HEK293 (cell line): Measurements from ENCODE around the gene EDA.

ENCODE experiments used
- CTCF ChIA-PET: fragments of 350-600 bp; formaldehyde crosslinking; extraction: SDS; loops from one replicate; lab custom pipeline; 2021; ENCODE audit warnings: antibody characterized with exemption; lab: Yijun Ruan, JAX
- POLR2A ChIA-PET: fragments of 300-600 bp; formaldehyde crosslinking; extraction: SDS; loops from one replicate; lab custom pipeline; 2020; ENCODE audit warnings: antibody characterized with exemption, inconsistent platforms; lab: Yijun Ruan, JAX
- H3K27ac ChIP-seq: fragments of 200-500 bp; sonication (Bioruptor generic); 2 replicates; pipeline ENCODE4 v1.5.1; 2014; ENCODE audit warnings: low read depth, low read length, control low read depth, inconsistent platforms; ENCODE audit errors: extremely low read depth
- H3K36me3 ChIP-seq, 2 experiments: fragments of 200-500 bp in 1 of 2; sonication (Bioruptor generic) in 1 of 2; 1 replicate in 1 of 2; 2 replicates in 1 of 2; pipeline ENCODE4 v1.5.1; 2014 to 2017; ENCODE audit warnings: inconsistent platforms in 2 of 2, low read length in 2 of 2; ENCODE audit not compliant: control insufficient read depth in 2 of 2, insufficient read depth in 1 of 2
- H3K4me1 ChIP-seq: fragments of 200-500 bp; sonication (Bioruptor generic); 2 replicates; pipeline ENCODE4 v1.5.1; 2014; ENCODE audit warnings: mild to moderate bottlenecking, low read length, inconsistent platforms; ENCODE audit not compliant: control insufficient read depth, insufficient read depth
- H3K4me3 ChIP-seq: 2 replicates; pipeline ENCODE4 v1.5.1; 2011; ENCODE audit warnings: low read depth, mild to moderate bottlenecking, control low read depth, low read length, moderate library complexity
- H3K9me3 ChIP-seq: fragments of 200-500 bp; sonication (Bioruptor generic); 2 replicates; pipeline ENCODE4 v1.5.1; 2014; ENCODE audit warnings: low read depth, low read length, inconsistent platforms; ENCODE audit not compliant: control insufficient read depth, insufficient read depth
- GLI2 ChIP-seq: fragments of 450-650 bp; formaldehyde crosslinking; IDR thresholded peaks from 2 replicates; pipeline ENCODE4; 2017; ENCODE audit warnings: missing biosample characterization, missing genetic modification characterization, low read depth, borderline replicate concordance
- REPIN1 ChIP-seq: fragments of 450-650 bp; formaldehyde crosslinking; IDR thresholded peaks from 2 replicates; pipeline ENCODE4 v1.5.1; 2017; ENCODE audit warnings: missing biosample characterization, missing genetic modification characterization, low read depth
- SP2 ChIP-seq: fragments of 450-650 bp; formaldehyde crosslinking; IDR thresholded peaks from 2 replicates; pipeline ENCODE4 v1.5.1; 2016; ENCODE audit warnings: missing biosample characterization, missing genetic modification characterization
- SP3 ChIP-seq: fragments of 450-650 bp; formaldehyde crosslinking; IDR thresholded peaks from 2 replicates; pipeline ENCODE4 v1.5.1; 2016; ENCODE audit warnings: missing biosample characterization, missing genetic modification characterization
- TRIM28 ChIP-seq: IDR thresholded peaks from 2 replicates; pipeline ENCODE4 v1.6.1; 2011; ENCODE audit warnings: low read length, control low read depth, borderline replicate concordance
- ZBTB21 ChIP-seq: fragments of 450-650 bp; formaldehyde crosslinking; IDR thresholded peaks from 2 replicates; pipeline ENCODE4 v1.5.1; 2017; ENCODE audit warnings: missing biosample characterization, missing genetic modification characterization
- ZFHX2 ChIP-seq: fragments of 450-650 bp; formaldehyde crosslinking; conservative IDR thresholded peaks from 2 replicates; pipeline ENCODE4 v1.5.1; 2016; ENCODE audit warnings: missing biosample characterization, missing genetic modification characterization
- ZIC2 ChIP-seq: fragments of 450-650 bp; formaldehyde crosslinking; IDR thresholded peaks from 2 replicates; pipeline ENCODE4 v1.5.1; 2016; ENCODE audit warnings: missing biosample characterization, missing genetic modification characterization
- ZNF121 ChIP-seq: fragments of 450-650 bp; formaldehyde crosslinking; IDR thresholded peaks from 2 replicates; pipeline ENCODE4 v1.5.1; 2016; ENCODE audit warnings: missing biosample characterization, missing genetic modification characterization
- ZNF146 ChIP-seq: fragments of 450-650 bp; formaldehyde crosslinking; IDR thresholded peaks from 2 replicates; pipeline ENCODE4 v1.5.1; 2016; ENCODE audit warnings: missing biosample characterization, missing genetic modification characterization
- ZNF175 ChIP-seq: fragments of 450-650 bp; formaldehyde crosslinking; IDR thresholded peaks from 2 replicates; pipeline ENCODE4 v1.5.1; 2016; ENCODE audit warnings: missing biosample characterization, missing genetic modification characterization
- ZNF223 ChIP-seq: fragments of 450-650 bp; formaldehyde crosslinking; IDR thresholded peaks from 2 replicates; pipeline ENCODE4 v1.5.1; 2016; ENCODE audit warnings: missing biosample characterization, missing genetic modification characterization
- ZNF362 ChIP-seq: fragments of 450-650 bp; formaldehyde crosslinking; IDR thresholded peaks from 2 replicates; pipeline ENCODE4 v1.5.1; 2016; ENCODE audit warnings: missing biosample characterization, missing genetic modification characterization
- ZNF391 ChIP-seq: fragments of 450-650 bp; formaldehyde crosslinking; IDR thresholded peaks from 2 replicates; pipeline ENCODE4 v1.5.1; 2016; ENCODE audit warnings: low read depth, missing biosample characterization, missing genetic modification characterization, borderline replicate concordance
- ZNF426 ChIP-seq: fragments of 450-650 bp; formaldehyde crosslinking; IDR thresholded peaks from 2 replicates; pipeline ENCODE4 v1.5.1; 2017; ENCODE audit warnings: missing biosample characterization, missing genetic modification characterization, mild to moderate bottlenecking, inconsistent platforms, moderate library complexity
- ZNF433 ChIP-seq: fragments of 450-650 bp; formaldehyde crosslinking; IDR thresholded peaks from 2 replicates; pipeline ENCODE4 v1.5.1; 2016; ENCODE audit warnings: missing biosample characterization, missing genetic modification characterization, low read depth
- ZNF514 ChIP-seq: fragments of 450-650 bp; formaldehyde crosslinking; IDR thresholded peaks from 2 replicates; pipeline ENCODE4 v1.5.1; 2016; ENCODE audit warnings: missing biosample characterization, missing genetic modification characterization
- ZNF548 ChIP-seq: fragments of 450-650 bp; formaldehyde crosslinking; IDR thresholded peaks from 2 replicates; pipeline ENCODE4 v1.5.1; 2016; ENCODE audit warnings: missing biosample characterization, missing genetic modification characterization
- ZNF629 ChIP-seq: fragments of 450-650 bp; formaldehyde crosslinking; IDR thresholded peaks from 2 replicates; pipeline ENCODE4 v1.5.1; 2017; ENCODE audit warnings: missing biosample characterization, missing genetic modification characterization
- ZNF654 ChIP-seq: fragments of 450-650 bp; formaldehyde crosslinking; IDR thresholded peaks from 2 replicates; pipeline ENCODE4 v1.5.1; 2016; ENCODE audit warnings: low read depth, missing biosample characterization, missing genetic modification characterization
- ZNF76 ChIP-seq: fragments of 450-650 bp; formaldehyde crosslinking; IDR thresholded peaks from 2 replicates; pipeline ENCODE4; 2016; ENCODE audit warnings: low read depth, missing biosample characterization, missing genetic modification characterization, borderline replicate concordance
- ZNF837 ChIP-seq: fragments of 450-650 bp; formaldehyde crosslinking; IDR thresholded peaks from 2 replicates; pipeline ENCODE4 v1.5.1; 2016; ENCODE audit warnings: missing biosample characterization, missing genetic modification characterization
- ZSCAN23 ChIP-seq: fragments of 450-650 bp; formaldehyde crosslinking; IDR thresholded peaks from 2 replicates; pipeline ENCODE4 v1.5.1; 2016; ENCODE audit warnings: missing biosample characterization, missing genetic modification characterization
- ZXDB ChIP-seq: fragments of 450-650 bp; formaldehyde crosslinking; IDR thresholded peaks from 2 replicates; pipeline ENCODE4 v1.5.1; 2016; ENCODE audit warnings: missing biosample characterization, missing genetic modification characterization
- TF ChIP-seq, protein P1 (sequence below): fragments of 450-650 bp; formaldehyde crosslinking; IDR thresholded peaks from 2 replicates; pipeline ENCODE4 v1.5.1; 2017; ENCODE audit warnings: missing biosample characterization, missing genetic modification characterization
- TF ChIP-seq, protein P2 (sequence below): fragments of 450-650 bp; formaldehyde crosslinking; IDR thresholded peaks from 2 replicates; pipeline ENCODE4 v1.5.1; 2016; ENCODE audit warnings: missing biosample characterization, missing genetic modification characterization
- TF ChIP-seq, protein P3 (sequence below): fragments of 450-650 bp; formaldehyde crosslinking; IDR thresholded peaks from 2 replicates; pipeline ENCODE4 v1.5.1; 2016; ENCODE audit warnings: missing biosample characterization, missing genetic modification characterization

The EDA gene

DNA sequence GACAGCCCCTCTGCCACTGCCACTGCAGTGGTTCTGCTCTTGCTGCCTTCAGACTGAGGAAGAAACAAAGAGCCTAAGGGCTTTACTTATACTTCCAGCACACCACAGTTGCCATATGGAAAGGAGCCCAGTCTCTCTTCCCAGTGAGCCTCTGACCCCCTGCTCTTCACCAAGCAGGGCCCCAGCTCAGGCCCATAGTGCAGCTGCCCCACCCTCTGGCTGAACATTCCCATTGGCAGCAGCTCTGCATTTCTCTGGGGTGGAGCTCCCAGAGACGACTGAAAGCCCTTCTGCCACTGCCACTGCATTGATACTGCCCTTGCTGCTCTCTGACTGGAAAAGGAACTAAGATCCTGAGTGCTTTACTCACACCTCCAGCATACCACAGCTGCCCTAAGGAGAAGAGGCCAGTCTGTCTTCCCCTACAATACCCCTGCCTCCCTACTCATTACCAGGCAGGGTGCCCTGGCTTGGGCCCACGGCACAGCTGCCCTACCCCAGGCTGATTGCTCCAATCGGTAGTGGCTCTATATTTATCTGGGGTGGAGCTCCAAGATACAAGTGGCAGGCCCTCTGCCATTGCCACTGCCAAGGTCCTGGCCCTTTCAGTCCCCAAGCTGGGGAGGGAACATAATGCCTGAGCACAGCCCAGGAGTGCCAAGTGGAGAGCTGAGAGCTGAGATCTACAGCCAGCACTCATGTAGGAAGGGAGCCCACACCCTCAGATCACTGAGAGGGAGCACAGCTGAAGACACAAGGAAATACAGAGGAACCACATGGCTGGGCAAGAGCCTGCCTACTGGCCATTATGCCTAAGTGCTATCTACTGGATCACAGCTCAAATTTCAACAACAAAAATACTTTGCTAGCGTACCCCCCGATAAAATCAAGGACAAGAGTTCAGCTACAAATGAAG lies 397.8 kb downstream of the EDA start (continued):
- TF ChIP-seq ZNF76 (no peak), ZNF175 (tag by site-specific recombination) (no peak), ZNF223 (tag by site-specific recombination) (no peak), SP3 (tag by site-specific recombination) (no peak), ZNF391 (tag by site-specific recombination) (no peak), ZIC2 (no peak), ZNF146 (tag by site-specific recombination) (no peak), TRIM28 (no peak)
- TF ChIP-seq, protein P1, sequence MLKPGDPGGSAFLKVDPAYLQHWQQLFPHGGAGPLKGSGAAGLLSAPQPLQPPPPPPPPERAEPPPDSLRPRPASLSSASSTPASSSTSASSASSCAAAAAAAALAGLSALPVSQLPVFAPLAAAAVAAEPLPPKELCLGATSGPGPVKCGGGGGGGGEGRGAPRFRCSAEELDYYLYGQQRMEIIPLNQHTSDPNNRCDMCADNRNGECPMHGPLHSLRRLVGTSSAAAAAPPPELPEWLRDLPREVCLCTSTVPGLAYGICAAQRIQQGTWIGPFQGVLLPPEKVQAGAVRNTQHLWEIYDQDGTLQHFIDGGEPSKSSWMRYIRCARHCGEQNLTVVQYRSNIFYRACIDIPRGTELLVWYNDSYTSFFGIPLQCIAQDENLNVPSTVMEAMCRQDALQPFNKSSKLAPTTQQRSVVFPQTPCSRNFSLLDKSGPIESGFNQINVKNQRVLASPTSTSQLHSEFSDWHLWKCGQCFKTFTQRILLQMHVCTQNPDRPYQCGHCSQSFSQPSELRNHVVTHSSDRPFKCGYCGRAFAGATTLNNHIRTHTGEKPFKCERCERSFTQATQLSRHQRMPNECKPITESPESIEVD (tag by site-specific recombination), result no peak
- TF ChIP-seq, all 188 proteins: peak for 0

DNA sequence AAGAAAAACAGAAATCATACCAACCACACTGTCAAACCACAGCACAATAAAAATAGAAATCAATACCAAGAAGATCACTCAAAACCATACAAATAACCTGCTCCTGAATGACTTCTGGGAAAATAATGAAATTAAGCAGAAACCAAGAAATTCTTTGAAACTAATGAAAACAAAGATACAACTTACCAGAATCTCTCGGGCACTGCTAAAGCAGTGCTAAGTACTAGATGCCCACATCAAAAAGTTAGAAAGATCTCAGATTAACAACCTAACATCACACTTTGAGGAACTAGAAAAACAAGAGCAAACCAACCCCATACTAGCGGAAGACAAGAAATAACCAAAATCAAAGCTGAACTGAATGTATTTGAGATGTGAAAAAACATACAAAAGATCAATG lies 400.6 kb downstream of the EDA start:
- H3K27ac ChIP-seq, result no peak overlapping the region
- TF ChIP-seq ZNF837 (no peak), ZNF654 (tag by site-specific recombination) (no peak), ZNF426 (no peak), ZSCAN23 (tag by site-specific recombination) (no peak), ZNF121 (tag by site-specific recombination) (no peak), ZNF514 (tag by site-specific recombination) (no peak), ZNF548 (tag by site-specific recombination) (no peak), REPIN1 (tag by site-specific recombination) (no peak), ZNF433 (no peak), ZXDB (no peak), ZBTB21 (no peak), GLI2 (tag by site-specific recombination) (no peak), ZNF629 (no peak), SP2 (tag by site-specific recombination) (no peak), ZNF362 (no peak), ZFHX2 (tag by site-specific recombination) (no peak)
- TF ChIP-seq, protein P2, sequence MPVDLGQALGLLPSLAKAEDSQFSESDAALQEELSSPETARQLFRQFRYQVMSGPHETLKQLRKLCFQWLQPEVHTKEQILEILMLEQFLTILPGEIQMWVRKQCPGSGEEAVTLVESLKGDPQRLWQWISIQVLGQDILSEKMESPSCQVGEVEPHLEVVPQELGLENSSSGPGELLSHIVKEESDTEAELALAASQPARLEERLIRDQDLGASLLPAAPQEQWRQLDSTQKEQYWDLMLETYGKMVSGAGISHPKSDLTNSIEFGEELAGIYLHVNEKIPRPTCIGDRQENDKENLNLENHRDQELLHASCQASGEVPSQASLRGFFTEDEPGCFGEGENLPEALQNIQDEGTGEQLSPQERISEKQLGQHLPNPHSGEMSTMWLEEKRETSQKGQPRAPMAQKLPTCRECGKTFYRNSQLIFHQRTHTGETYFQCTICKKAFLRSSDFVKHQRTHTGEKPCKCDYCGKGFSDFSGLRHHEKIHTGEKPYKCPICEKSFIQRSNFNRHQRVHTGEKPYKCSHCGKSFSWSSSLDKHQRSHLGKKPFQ (tag by site-specific recombination), result no peak
- TF ChIP-seq, protein P3, sequence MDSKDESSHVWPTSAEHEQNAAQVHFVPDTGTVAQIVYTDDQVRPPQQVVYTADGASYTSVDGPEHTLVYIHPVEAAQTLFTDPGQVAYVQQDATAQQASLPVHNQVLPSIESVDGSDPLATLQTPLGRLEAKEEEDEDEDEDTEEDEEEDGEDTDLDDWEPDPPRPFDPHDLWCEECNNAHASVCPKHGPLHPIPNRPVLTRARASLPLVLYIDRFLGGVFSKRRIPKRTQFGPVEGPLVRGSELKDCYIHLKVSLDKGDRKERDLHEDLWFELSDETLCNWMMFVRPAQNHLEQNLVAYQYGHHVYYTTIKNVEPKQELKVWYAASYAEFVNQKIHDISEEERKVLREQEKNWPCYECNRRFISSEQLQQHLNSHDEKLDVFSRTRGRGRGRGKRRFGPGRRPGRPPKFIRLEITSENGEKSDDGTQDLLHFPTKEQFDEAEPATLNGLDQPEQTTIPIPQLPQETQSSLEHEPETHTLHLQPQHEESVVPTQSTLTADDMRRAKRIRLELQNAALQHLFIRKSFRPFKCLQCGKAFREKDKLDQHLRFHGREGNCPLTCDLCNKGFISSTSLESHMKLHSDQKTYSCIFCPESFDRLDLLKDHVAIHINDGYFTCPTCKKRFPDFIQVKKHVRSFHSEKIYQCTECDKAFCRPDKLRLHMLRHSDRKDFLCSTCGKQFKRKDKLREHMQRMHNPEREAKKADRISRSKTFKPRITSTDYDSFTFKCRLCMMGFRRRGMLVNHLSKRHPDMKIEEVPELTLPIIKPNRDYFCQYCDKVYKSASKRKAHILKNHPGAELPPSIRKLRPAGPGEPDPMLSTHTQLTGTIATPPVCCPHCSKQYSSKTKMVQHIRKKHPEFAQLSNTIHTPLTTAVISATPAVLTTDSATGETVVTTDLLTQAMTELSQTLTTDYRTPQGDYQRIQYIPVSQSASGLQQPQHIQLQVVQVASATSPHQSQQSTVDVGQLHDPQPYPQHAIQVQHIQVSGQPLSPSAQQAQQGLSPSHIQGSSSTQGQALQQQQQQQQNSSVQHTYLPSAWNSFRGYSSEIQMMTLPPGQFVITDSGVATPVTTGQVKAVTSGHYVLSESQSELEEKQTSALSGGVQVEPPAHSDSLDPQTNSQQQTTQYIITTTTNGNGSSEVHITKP (tag by site-specific recombination), result no peak
- ChIA-PET POLR2A (no interaction called here), CTCF (interaction anchor here (0.7 to 8.4 kb wide), 3 partner anchors 8 to 14 kb away, joined by 3 to 46 read pairs (median 6); no protein-coding TSS in a partner anchor)
- H3K36me3 ChIP-seq, result no peaks in the 10 kb centered on the region
- H3K9me3 ChIP-seq, result no peaks in the 10 kb centered on the region; the same call in 1 of the 2 replicates
- H3K4me1 ChIP-seq, result no peaks in the 10 kb centered on the region
- H3K4me3 ChIP-seq, result no peak overlapping the region
